ENCODE data around the gene CTBP1. TPM values are rescaled to one million over a fixed set of nuclear protein-coding genes. Genes with fewer than 3 reads are reported as not detected.

The CTBP1 gene
- total RNA-seq, 2 donors from 2014 or later, result 132 to 256 TPM

DNA sequence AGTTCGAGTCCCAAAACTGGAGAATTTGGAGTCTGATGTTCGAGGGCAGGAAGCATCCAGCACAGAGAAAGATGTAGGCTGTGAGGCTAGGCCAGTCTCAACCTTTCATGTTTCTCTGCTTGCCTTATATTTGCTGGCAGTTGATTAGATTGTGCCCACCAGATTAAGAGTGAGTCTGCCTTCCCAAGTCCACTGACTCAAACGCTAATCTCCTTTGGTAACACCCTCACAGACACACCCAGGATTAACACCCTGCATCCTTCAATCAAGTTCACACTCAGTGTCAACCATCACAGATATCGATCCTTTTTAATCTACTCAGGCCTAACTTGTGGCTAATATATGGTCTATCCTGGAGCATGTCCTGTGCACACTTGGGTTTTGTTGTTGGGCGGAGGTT, 22.8 kb upstream of the CTBP1 start:
- no peaks in the 10 kb centered on the region for H3K36me3 ChIP-seq
- no peak overlapping the region for H3K27ac ChIP-seq
- no peaks in the 10 kb centered on the region for H3K4me1 ChIP-seq (ENCODE audit: control insufficient read depth in 1 of 2, low read depth in 2 of 2)
- DNase-seq (ENCODE audit: low spot score) (no peak), ATAC-seq (ENCODE audit: insufficient number of reproducible peaks, low FRiP score, low read depth) (no peak)
- TF ChIP-seq, protein P1, sequence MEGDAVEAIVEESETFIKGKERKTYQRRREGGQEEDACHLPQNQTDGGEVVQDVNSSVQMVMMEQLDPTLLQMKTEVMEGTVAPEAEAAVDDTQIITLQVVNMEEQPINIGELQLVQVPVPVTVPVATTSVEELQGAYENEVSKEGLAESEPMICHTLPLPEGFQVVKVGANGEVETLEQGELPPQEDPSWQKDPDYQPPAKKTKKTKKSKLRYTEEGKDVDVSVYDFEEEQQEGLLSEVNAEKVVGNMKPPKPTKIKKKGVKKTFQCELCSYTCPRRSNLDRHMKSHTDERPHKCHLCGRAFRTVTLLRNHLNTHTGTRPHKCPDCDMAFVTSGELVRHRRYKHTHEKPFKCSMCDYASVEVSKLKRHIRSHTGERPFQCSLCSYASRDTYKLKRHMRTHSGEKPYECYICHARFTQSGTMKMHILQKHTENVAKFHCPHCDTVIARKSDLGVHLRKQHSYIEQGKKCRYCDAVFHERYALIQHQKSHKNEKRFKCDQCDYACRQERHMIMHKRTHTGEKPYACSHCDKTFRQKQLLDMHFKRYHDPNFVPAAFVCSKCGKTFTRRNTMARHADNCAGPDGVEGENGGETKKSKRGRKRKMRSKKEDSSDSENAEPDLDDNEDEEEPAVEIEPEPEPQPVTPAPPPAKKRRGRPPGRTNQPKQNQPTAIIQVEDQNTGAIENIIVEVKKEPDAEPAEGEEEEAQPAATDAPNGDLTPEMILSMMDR (IDR thresholded peaks at IDR 0.05), result no peak
- H3K9me3 ChIP-seq, result peaks cover 4% of the 10 kb centered on the region
- H3K4me3 ChIP-seq, result no peak overlapping the region
- no peaks in the 10 kb centered on the region for H3K27me3 ChIP-seq (replicated peaks; ENCODE audit: insufficient read depth)

DNA sequence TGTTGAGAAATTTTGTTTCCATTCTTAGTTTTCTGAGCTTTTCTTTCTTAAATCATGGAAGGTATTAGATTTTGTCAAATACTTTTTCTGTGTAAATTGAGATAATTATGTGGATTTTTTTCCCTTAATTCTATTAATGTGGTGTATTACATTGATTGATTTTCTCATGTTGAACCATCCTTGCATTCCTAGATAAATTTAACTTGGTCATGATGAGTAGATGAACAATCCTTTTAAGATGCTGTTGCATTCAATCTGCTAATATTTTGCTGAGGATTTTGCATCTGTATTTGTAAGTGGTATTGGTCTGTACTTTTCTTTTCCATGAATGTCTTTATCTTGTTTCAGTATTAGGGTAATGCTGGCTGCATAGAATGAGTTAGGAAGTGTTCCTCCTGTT, 20.3 kb upstream of the CTBP1 start:
- no peak for ATAC-seq (ENCODE audit: insufficient number of reproducible peaks, low FRiP score, low read depth)
- TF ChIP-seq, protein P1 (IDR thresholded peaks at IDR 0.05), result no peak
- H3K36me3 ChIP-seq, result no peaks in the 10 kb centered on the region

DNA sequence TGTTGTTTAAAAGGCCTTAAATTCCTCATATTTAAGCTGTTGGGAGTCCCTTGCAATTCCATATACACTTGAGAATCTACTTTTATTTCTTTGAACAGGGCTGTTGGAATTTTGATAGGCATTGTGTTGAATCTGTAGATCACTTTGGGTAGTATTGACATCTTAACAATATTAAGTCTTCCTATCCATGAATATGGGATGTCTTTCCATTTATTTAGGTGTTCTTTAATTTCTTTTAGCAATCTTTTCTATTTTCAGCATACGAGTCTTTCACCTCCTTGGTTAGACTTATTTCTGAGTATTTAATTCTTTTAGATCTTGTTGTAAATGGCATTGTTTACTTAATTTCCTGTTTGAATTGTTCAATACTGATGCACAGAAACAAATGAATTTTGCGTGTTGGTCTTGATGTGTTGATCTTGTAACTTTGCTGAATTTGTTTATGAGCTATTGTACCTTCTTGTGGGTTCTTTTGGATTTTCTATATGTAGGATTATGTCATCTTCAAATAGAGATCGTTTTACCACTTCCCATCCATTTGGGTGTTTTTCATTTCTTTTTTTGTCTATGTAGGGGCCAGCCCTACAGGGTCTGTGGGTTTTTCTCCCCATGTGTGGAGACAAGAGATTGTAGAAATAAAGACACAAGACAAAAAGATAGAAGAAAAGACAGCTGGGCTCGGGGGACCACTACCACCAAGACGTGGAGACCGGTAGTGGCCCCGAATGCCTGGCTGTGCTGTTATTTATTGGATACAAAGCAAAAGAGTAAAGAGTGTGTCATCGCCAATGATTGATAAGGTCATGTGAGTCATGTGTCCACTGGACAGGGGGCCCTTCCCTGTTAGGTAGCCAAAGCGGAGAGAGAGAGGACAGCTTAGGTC, 18.2 kb upstream of the CTBP1 start:
- no peak for DNase-seq (ENCODE audit: low spot score)
- ATAC-seq (ENCODE audit: insufficient number of reproducible peaks, low FRiP score, low read depth), result no peak

More for the DNA sequence above, 20.3 kb upstream of the CTBP1 start:
- no peaks in the 10 kb centered on the region for H3K4me1 ChIP-seq (ENCODE audit: control insufficient read depth in 1 of 2, low read depth in 2 of 2)
- no peak for DNase-seq (ENCODE audit: low spot score)
- no peak overlapping the region for H3K27ac ChIP-seq
- peaks cover 4% of the 10 kb centered on the region for H3K9me3 ChIP-seq
- H3K27me3 ChIP-seq (replicated peaks; ENCODE audit: insufficient read depth), result no peaks in the 10 kb centered on the region
- no peak overlapping the region for H3K4me3 ChIP-seq

DNA sequence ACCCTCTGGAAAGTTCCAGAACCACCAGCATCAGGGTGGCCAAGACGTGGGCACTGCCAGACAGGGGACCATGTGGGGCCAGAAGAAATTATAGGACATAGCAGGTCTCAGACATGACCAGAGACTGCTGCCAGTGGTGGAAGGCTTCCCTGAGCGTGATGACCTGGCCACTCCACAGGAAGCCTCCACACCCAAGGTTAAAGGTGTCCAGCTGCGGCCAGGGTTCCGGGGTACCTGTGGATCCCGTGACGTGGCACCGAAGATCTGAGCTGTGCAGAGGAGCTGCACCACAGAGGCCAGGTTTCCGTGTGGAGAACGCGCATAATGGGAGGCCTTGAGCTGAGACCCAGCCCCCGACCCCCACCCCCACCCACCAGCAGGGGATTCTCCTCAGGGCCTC, 16.4 kb upstream of the CTBP1 start:
- Histone ChIP-seq H3K4me3 (no peak overlapping the region), H3K27ac (no peak overlapping the region), H3K36me3 (no peaks in the 10 kb centered on the region), H3K27me3 (replicated peaks; ENCODE audit: insufficient read depth) (no peaks in the 10 kb centered on the region), H3K9me3 (peaks cover 4% of the 10 kb centered on the region), H3K4me1 (ENCODE audit: control insufficient read depth in 1 of 2, low read depth in 2 of 2) (no peaks in the 10 kb centered on the region)
- ATAC-seq (ENCODE audit: insufficient number of reproducible peaks, low FRiP score, low read depth) (no peak), DNase-seq (ENCODE audit: low spot score) (no peak)
- TF ChIP-seq, protein P1 (IDR thresholded peaks at IDR 0.05), result no peak

More for the DNA sequence above, 18.2 kb upstream of the CTBP1 start:
- H3K27me3 ChIP-seq (replicated peaks; ENCODE audit: insufficient read depth), result no peaks in the 10 kb centered on the region
- no peaks in the 10 kb centered on the region for H3K4me1 ChIP-seq (ENCODE audit: control insufficient read depth in 1 of 2, low read depth in 2 of 2)
- peaks cover 4% of the 10 kb centered on the region for H3K9me3 ChIP-seq
- no peak overlapping the region for H3K27ac ChIP-seq
- TF ChIP-seq, protein P1 (IDR thresholded peaks at IDR 0.05), result no peak
- H3K4me3 ChIP-seq, result no peak overlapping the region
- no peaks in the 10 kb centered on the region for H3K36me3 ChIP-seq

DNA sequence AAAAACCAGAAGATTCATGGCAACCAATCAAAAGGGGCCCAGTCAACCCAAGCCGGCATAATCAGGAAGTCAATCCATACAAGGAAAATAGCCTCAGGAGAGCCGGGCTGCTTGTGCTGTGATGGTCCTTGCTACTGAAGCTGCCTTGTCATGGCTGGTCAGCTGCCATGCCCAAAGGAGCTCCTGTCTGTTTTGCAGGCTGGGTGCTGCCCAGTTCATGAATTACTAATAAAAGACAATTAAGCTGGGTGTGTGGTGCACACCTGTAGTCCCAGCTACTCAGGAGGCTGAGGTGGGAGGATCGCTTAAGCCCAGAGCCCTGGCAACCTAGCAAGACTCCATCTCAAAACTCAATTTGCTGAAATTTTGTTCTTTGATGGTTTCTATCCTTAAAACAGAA, 16.0 kb upstream of the CTBP1 start:
- no peak overlapping the region for H3K27ac ChIP-seq
- no peaks in the 10 kb centered on the region for H3K36me3 ChIP-seq
- TF ChIP-seq, protein P1 (IDR thresholded peaks at IDR 0.05), result no peak
- no peak for ATAC-seq (ENCODE audit: insufficient number of reproducible peaks, low FRiP score, low read depth)
- no peak overlapping the region for H3K4me3 ChIP-seq
- H3K27me3 ChIP-seq (replicated peaks; ENCODE audit: insufficient read depth), result no peaks in the 10 kb centered on the region
- no peaks in the 10 kb centered on the region for H3K4me1 ChIP-seq (ENCODE audit: control insufficient read depth in 1 of 2, low read depth in 2 of 2)
- no peak for DNase-seq (ENCODE audit: low spot score)
- peaks cover 4% of the 10 kb centered on the region for H3K9me3 ChIP-seq
